CD4-positive, alpha-beta T cell (primary cell): ENCODE measurements around the gene HCCS. TPM values are rescaled to one million over a fixed set of nuclear protein-coding genes. Genes with fewer than 3 reads are reported as not detected.
A peak's percentile ranks its signal among the peaks of the same experiment; 100 is the strongest.

ENCODE experiments used
- ATAC-seq: fragments of 200-7000 bp; cut with Tn5 transposase; one replicate; pipeline ENCODE4 v1.10.0; 2022; ENCODE audit warnings: mild to moderate bottlenecking; ENCODE audit not compliant: poor library complexity
- CTCF ChIA-PET: fragments of 350-600 bp; sonication (Branson Sonifier 250); formaldehyde crosslinking; loops from one replicate; lab custom pipeline; 2021; ENCODE audit warnings: antibody characterized with exemption, inconsistent platforms; lab: Charles Lee
- POLR2A ChIA-PET: fragments of 350-600 bp; sonication (Branson Sonifier 250); formaldehyde crosslinking; loops from one replicate; lab custom pipeline; 2021; ENCODE audit warnings: antibody characterized with exemption, inconsistent platforms; lab: Charles Lee
- DNase-seq, 14 experiments: peaks; one replicate each; pipeline ENCODE4 v3.0.0-alpha.2; 2013 to 2020; ENCODE audit warnings: mixed read lengths in 2 of 14
- H3K27ac ChIP-seq, 2 donors: one replicate each; pipeline versions ENCODE4 v1.5.1 to v1.7.0; 2013; ENCODE audit warnings: low read length in 2 of 2, low read depth in 1 of 2, mild to moderate bottlenecking in 1 of 2
- H3K27me3 ChIP-seq, 2 experiments: 1 replicate in 1 of 2; 2 replicates in 1 of 2; pipeline versions ENCODE4 v1.6.1 to v1.7.0; 2013; ENCODE audit warnings: low read length in 2 of 2, control low read depth in 1 of 2, mild to moderate bottlenecking in 1 of 2, moderate library complexity in 1 of 2; ENCODE audit not compliant: insufficient read depth in 2 of 2, control insufficient read depth in 1 of 2
- H3K36me3 ChIP-seq: one replicate; pipeline ENCODE4 v1.6.1; 2013; ENCODE audit warnings: low read length, control low read depth; ENCODE audit not compliant: insufficient read depth
- H3K4me1 ChIP-seq: one replicate; pipeline ENCODE4 v1.6.1; 2013; ENCODE audit warnings: low read length, control low read depth; ENCODE audit not compliant: insufficient read depth
- H3K4me3 ChIP-seq: one replicate; pipeline ENCODE4 v1.5.1; 2013; ENCODE audit warnings: mild to moderate bottlenecking, low read length, moderate library complexity
- H3K9me3 ChIP-seq, 2 experiments: 1 replicate in 1 of 2; 2 replicates in 1 of 2; pipeline versions ENCODE4 v1.6.1 to v1.7.0; 2013; ENCODE audit warnings: low read length in 2 of 2, mild to moderate bottlenecking in 2 of 2, control low read depth in 1 of 2, moderate library complexity in 1 of 2; ENCODE audit not compliant: control insufficient read depth in 1 of 2, insufficient read depth in 1 of 2
- H3K27ac Mint-ChIP-seq: one replicate; pipeline ENCODE4 v1.8.0; 2020; ENCODE audit warnings: mixed read lengths
- H3K27me3 Mint-ChIP-seq: one replicate; pipeline ENCODE4 v1.8.0; 2021; ENCODE audit warnings: mixed read lengths
- H3K36me3 Mint-ChIP-seq: one replicate; pipeline ENCODE4 v1.8.0; 2021; ENCODE audit warnings: low read depth, mixed read lengths
- H3K4me1 Mint-ChIP-seq: one replicate; pipeline ENCODE4 v1.8.0; 2021; ENCODE audit warnings: low read depth, mixed read lengths
- H3K4me3 Mint-ChIP-seq: one replicate; pipeline ENCODE4 v1.8.0; 2020; ENCODE audit warnings: mild to moderate bottlenecking, mixed read lengths
- H3K9me3 Mint-ChIP-seq: one replicate; pipeline ENCODE4 v1.8.0; 2020; ENCODE audit warnings: mixed read lengths
- CTCF ChIP-seq: fragments of 200-600 bp; IDR thresholded peaks from one replicate; pipeline ENCODE4 v1.8.0; 2022; ENCODE audit warnings: antibody characterized with exemption, mild to moderate bottlenecking
- intact Hi-C, 2 experiments: fragments of 100-400 bp; cut with DNase I in 1 of 2; cut with micrococcal nuclease in 1 of 2; formaldehyde crosslinking; loops; one replicate each; pipeline versions ENCODE4 v1.15.1 to v1.9.0; 2023 to 2025; cut with DNase I, micrococcal nuclease
- total RNA-seq, 174 experiments: library from RNA in 2 of 174; stranded (reverse) in 2 of 174; gene quantifications; one replicate each; pipeline ENCODE4 v1.2.3 and lab custom pipeline; 2021 to 2026

The HCCS gene
- total RNA-seq, 2 experiments from 2014 or later = 7.3 to 7.7 TPM

GRCh38 chrX:11143931-11144678 is 33.0 kb downstream of the HCCS start:
- ATAC-seq = peak; percentile 68

GRCh38 chrX:11146411-11146810 is 35.3 kb downstream of the HCCS start:
- CTCF ChIA-PET = no interaction called here
- H3K4me3 ChIP-seq = no peak overlapping the region
- H3K36me3 Mint-ChIP-seq = no peaks in the 10 kb centered on the region
- no peak overlapping the region for H3K27ac ChIP-seq
- ATAC-seq (no peak), DNase-seq (no peak)
- no peaks in the 10 kb centered on the region for H3K9me3 ChIP-seq
- H3K27ac Mint-ChIP-seq = no peak overlapping the region
- H3K4me3 Mint-ChIP-seq = no peak overlapping the region
- H3K4me1 ChIP-seq = no peaks in the 10 kb centered on the region
- intact Hi-C loops = loop anchor here (10.0 kb wide), 1 partner anchor 388 kb away; no protein-coding TSS in a partner anchor
- peaks cover 8% of the 10 kb centered on the region for H3K27me3 Mint-ChIP-seq
- H3K27me3 ChIP-seq = no peaks in the 10 kb centered on the region
- no peak for TF ChIP-seq CTCF
- H3K36me3 ChIP-seq = no peaks in the 10 kb centered on the region
- POLR2A ChIA-PET = no interaction called here
- no peaks in the 10 kb centered on the region for H3K4me1 Mint-ChIP-seq
- no peaks in the 10 kb centered on the region for H3K9me3 Mint-ChIP-seq

More at GRCh38 chrX:11143931-11144678, 33.0 kb downstream of the HCCS start:
- ChIA-PET POLR2A (no interaction called here), CTCF (no interaction called here)
- Histone ChIP-seq H3K4me1 (no peaks in the 10 kb centered on the region), H3K27me3 (no peaks in the 10 kb centered on the region), H3K27ac (no peak overlapping the region), H3K36me3 (no peaks in the 10 kb centered on the region), H3K4me3 (no peak overlapping the region), H3K9me3 (no peaks in the 10 kb centered on the region)
- Mint-ChIP-seq H3K4me1 (no peaks in the 10 kb centered on the region), H3K27ac (no peak overlapping the region), H3K9me3 (no peaks in the 10 kb centered on the region), H3K27me3 (peaks cover 13% of the 10 kb centered on the region), H3K4me3 (no peak overlapping the region), H3K36me3 (no peaks in the 10 kb centered on the region)
- peak in 12 of 14 experiments; percentile 2 to 77 (median 23) for DNase-seq
- peak; percentile 58 for TF ChIP-seq CTCF
- intact Hi-C loops = loop anchor here (5.0 to 10.0 kb wide), 3 partner anchors 391 to 1623 kb away; no protein-coding TSS in a partner anchor

GRCh38 chrX:11148401-11148800 is 37.3 kb downstream of the HCCS start:
- no peak for TF ChIP-seq CTCF
- intact Hi-C loops = loop anchor here (10.0 kb wide), 1 partner anchor 386 kb away; no protein-coding TSS in a partner anchor
- H3K36me3 Mint-ChIP-seq = no peaks in the 10 kb centered on the region

More at GRCh38 chrX:11148401-11148800, 37.3 kb downstream of the HCCS start:
- H3K27me3 Mint-ChIP-seq = peaks cover 8% of the 10 kb centered on the region
- H3K9me3 ChIP-seq = no peaks in the 10 kb centered on the region
- H3K27ac Mint-ChIP-seq = no peak overlapping the region
- H3K4me3 Mint-ChIP-seq = no peak overlapping the region
- ATAC-seq = no peak
- no peaks in the 10 kb centered on the region for H3K27me3 ChIP-seq
- POLR2A ChIA-PET = no interaction called here
- no peaks in the 10 kb centered on the region for H3K4me1 Mint-ChIP-seq
- CTCF ChIA-PET = interaction anchor here (0.9 kb wide), 1 partner anchor 959 kb away, joined by 3 read pairs; no protein-coding TSS in a partner anchor
- H3K4me3 ChIP-seq = no peak overlapping the region
- H3K27ac ChIP-seq = no peak overlapping the region
- no peaks in the 10 kb centered on the region for H3K9me3 Mint-ChIP-seq
- no peaks in the 10 kb centered on the region for H3K4me1 ChIP-seq
- H3K36me3 ChIP-seq = no peaks in the 10 kb centered on the region
- DNase-seq = no peak
